Measurements from ENCODE around the gene WDR45B.

DNA sequence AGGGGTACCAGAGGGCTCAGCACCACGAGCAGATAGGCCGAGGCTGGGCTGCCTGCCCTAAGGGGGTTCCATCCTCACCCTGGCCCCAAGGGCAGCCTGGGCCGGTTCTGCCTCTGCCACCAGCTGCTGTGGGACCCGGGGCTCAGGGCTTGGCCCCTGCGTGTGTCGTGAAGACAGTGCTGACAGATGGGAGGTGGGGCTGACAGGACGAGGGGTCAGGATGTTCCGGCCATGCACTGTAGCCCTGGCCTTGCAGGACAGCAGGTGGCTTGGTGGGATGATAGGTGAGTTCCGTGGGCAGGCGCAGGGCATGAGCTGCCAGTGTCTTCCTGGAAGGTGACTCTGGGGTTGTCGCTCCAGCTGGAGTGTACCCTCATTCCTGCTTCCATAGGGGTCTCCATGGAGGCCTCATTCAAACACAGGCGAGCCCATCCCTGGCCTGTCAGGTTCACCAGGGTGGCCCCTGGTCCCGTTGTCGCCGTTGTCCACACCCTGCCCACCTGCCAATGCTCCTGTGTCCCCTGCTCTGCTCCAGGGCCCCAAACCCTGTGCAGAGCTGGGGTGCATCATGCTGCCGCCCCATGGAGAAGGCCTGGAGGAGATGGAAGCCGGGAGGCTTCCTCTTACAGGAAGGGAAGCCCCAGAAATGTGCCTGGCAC is 57.2 kb downstream of the WDR45B start:
- TF ChIP-seq POLR2A (IDR thresholded peaks at IDR 0.05), result no peak
- TF ChIP-seq, protein P1, sequence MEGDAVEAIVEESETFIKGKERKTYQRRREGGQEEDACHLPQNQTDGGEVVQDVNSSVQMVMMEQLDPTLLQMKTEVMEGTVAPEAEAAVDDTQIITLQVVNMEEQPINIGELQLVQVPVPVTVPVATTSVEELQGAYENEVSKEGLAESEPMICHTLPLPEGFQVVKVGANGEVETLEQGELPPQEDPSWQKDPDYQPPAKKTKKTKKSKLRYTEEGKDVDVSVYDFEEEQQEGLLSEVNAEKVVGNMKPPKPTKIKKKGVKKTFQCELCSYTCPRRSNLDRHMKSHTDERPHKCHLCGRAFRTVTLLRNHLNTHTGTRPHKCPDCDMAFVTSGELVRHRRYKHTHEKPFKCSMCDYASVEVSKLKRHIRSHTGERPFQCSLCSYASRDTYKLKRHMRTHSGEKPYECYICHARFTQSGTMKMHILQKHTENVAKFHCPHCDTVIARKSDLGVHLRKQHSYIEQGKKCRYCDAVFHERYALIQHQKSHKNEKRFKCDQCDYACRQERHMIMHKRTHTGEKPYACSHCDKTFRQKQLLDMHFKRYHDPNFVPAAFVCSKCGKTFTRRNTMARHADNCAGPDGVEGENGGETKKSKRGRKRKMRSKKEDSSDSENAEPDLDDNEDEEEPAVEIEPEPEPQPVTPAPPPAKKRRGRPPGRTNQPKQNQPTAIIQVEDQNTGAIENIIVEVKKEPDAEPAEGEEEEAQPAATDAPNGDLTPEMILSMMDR (IDR thresholded peaks at IDR 0.05), result no peak

Measured in body of pancreas (tissue), 4 donors.